Caco-2 (cell line): ENCODE data around the gene STK26. TPM values are rescaled to one million over a fixed set of nuclear protein-coding genes. Genes with fewer than 3 reads are reported as not detected.

ENCODE experiments used
- BruUV-seq: library from RNA; stranded (reverse); fragments of 400-500 nt; replicated peaks from 2 replicates; lab custom pipeline; 2021; lab: Mats Ljungman, UMichigan
- CTCF ChIA-PET: fragments of 300-600 bp; sonication (Branson Sonifier 250); formaldehyde crosslinking; loops from one replicate; lab custom pipeline; 2022; ENCODE audit warnings: antibody characterized with exemption; lab: Charles Lee
- POLR2A ChIA-PET: fragments of 300-600 bp; sonication (Branson Sonifier 250); formaldehyde crosslinking; loops from one replicate; lab custom pipeline; 2022; ENCODE audit warnings: antibody characterized with exemption; lab: Charles Lee
- DNase-seq, 2 experiments: peaks; one replicate each; pipeline versions ENCODE4 v3.0.0 to v3.0.0-alpha.2; 2020 to 2022
- H3K27me3 ChIP-seq: replicated peaks from 2 replicates; pipeline ENCODE4 v1.6.0; 2011; ENCODE audit warnings: low read length; ENCODE audit not compliant: control insufficient read depth, insufficient read depth
- H3K36me3 ChIP-seq: 2 replicates; pipeline ENCODE4 v1.5.1; 2011; ENCODE audit warnings: low read length; ENCODE audit not compliant: control insufficient read depth, insufficient read depth
- H3K4me1 ChIP-seq: fragments of 250-450 bp; sonication (Bioruptor Pico); 2 replicates; pipeline ENCODE4 v1.5.1; 2020; ENCODE audit warnings: mild to moderate bottlenecking
- H3K4me3 ChIP-seq: 2 replicates; pipeline ENCODE4 v1.5.1; 2011; ENCODE audit warnings: low read depth, mild to moderate bottlenecking, control low read depth, low read length
- H3K9me3 ChIP-seq: fragments of 250-450 bp; sonication (Bioruptor Pico); 2 replicates; pipeline ENCODE4 v1.5.1; 2020; ENCODE audit warnings: mild to moderate bottlenecking, moderate library complexity
- H3K27ac Mint-ChIP-seq: one replicate; pipeline ENCODE4 v1.8.0; 2022; ENCODE audit warnings: mixed read lengths; ENCODE audit not compliant: unreplicated experiment
- H3K27me3 Mint-ChIP-seq: one replicate; pipeline ENCODE4 v1.8.0; 2022; ENCODE audit warnings: mixed read lengths; ENCODE audit not compliant: insufficient read depth, unreplicated experiment
- H3K36me3 Mint-ChIP-seq: one replicate; pipeline ENCODE4 v1.8.0; 2022; ENCODE audit warnings: mild to moderate bottlenecking, mixed read lengths; ENCODE audit not compliant: insufficient read depth, unreplicated experiment
- H3K4me1 Mint-ChIP-seq: one replicate; pipeline ENCODE4 v1.8.0; 2022; ENCODE audit warnings: low read depth, mixed read lengths; ENCODE audit not compliant: unreplicated experiment
- H3K4me3 Mint-ChIP-seq: one replicate; pipeline ENCODE4 v1.8.0; 2022; ENCODE audit warnings: mild to moderate bottlenecking, moderate library complexity, mixed read lengths; ENCODE audit not compliant: unreplicated experiment
- H3K9me3 Mint-ChIP-seq: one replicate; pipeline ENCODE4 v1.8.0; 2022; ENCODE audit warnings: mixed read lengths; ENCODE audit not compliant: unreplicated experiment
- CTCF ChIP-seq, 2 experiments: fragments of 200-600 bp in 1 of 2; IDR thresholded peaks; 1 replicate in 1 of 2; 2 replicates in 1 of 2; pipeline versions ENCODE4 v1.5.1 to v1.8.0; 2011 to 2022; ENCODE audit warnings: antibody characterized with exemption in 1 of 2, control low read depth in 1 of 2, inconsistent platforms in 1 of 2, low read depth in 1 of 2, low read length in 1 of 2, mild to moderate bottlenecking in 1 of 2, moderate library complexity in 1 of 2; ENCODE audit not compliant: insufficient read depth in 1 of 2, severe bottlenecking in 1 of 2, unreplicated experiment in 1 of 2
- intact Hi-C: fragments of 100-400 bp; cut with micrococcal nuclease; formaldehyde crosslinking; loops from one replicate; pipeline ENCODE4 v1.10.0; 2022; ENCODE audit not compliant: unreplicated experiment
- total RNA-seq: library from RNA; stranded (reverse); gene quantifications from 2 replicates; pipeline ENCODE4 v1.2.3, GENCODE V29; 2022

STK26 gene
- total RNA-seq, 1 experiment from 2014 or later = 37.1 TPM

GRCh38 chrX:132077912-132078311 is 54.8 kb downstream of the STK26 start:
- no peak for TF ChIP-seq CTCF (IDR thresholded peaks at IDR 0.05; ENCODE audit: insufficient read depth in 1 of 2, low read depth in 1 of 2, low read length in 1 of 2, severe bottlenecking in 1 of 2, unreplicated experiment in 1 of 2)
- H3K4me3 ChIP-seq = no peak overlapping the region
- no peaks in the 10 kb centered on the region for H3K36me3 Mint-ChIP-seq
- H3K4me3 Mint-ChIP-seq = no peak overlapping the region
- H3K4me1 Mint-ChIP-seq = peaks cover 19% of the 10 kb centered on the region
- H3K9me3 ChIP-seq = no peaks in the 10 kb centered on the region
- no peaks in the 10 kb centered on the region for H3K36me3 ChIP-seq
- H3K27me3 ChIP-seq = no peaks in the 10 kb centered on the region
- H3K27me3 Mint-ChIP-seq = no peaks in the 10 kb centered on the region
- ChIA-PET POLR2A (no interaction called here), CTCF (interaction anchor here (0.8 to 1.3 kb wide), 3 partner anchors 14 to 536 kb away, joined by 3 to 5 read pairs (median 3); no protein-coding TSS in a partner anchor)
- peak in 1 of 2 experiments; percentile 14 for DNase-seq
- peaks cover 13% of the 10 kb centered on the region for H3K4me1 ChIP-seq
- no TSS peak for BruUV-seq
- intact Hi-C loops = no loop called here
- no peaks in the 10 kb centered on the region for H3K9me3 Mint-ChIP-seq
- no peak overlapping the region for H3K27ac Mint-ChIP-seq

GRCh38 chrX:132085786-132086185 is 62.7 kb downstream of the STK26 start:
- Histone ChIP-seq H3K36me3 (no peaks in the 10 kb centered on the region), H3K4me1 (no peaks in the 10 kb centered on the region), H3K4me3 (no peak overlapping the region), H3K27me3 (no peaks in the 10 kb centered on the region), H3K9me3 (no peaks in the 10 kb centered on the region)
- BruUV-seq = no TSS peak
- intact Hi-C loops = no loop called here
- H3K36me3 Mint-ChIP-seq = no peaks in the 10 kb centered on the region
- H3K4me3 Mint-ChIP-seq = no peak overlapping the region
- no peaks in the 10 kb centered on the region for H3K27me3 Mint-ChIP-seq
- no peaks in the 10 kb centered on the region for H3K9me3 Mint-ChIP-seq
- ChIA-PET POLR2A (no interaction called here), CTCF (no interaction called here)
- no peak overlapping the region for H3K27ac Mint-ChIP-seq
- H3K4me1 Mint-ChIP-seq = peaks cover 7% of the 10 kb centered on the region
- no peak for DNase-seq
- TF ChIP-seq CTCF (IDR thresholded peaks at IDR 0.05; ENCODE audit: insufficient read depth in 1 of 2, low read depth in 1 of 2, low read length in 1 of 2, severe bottlenecking in 1 of 2, unreplicated experiment in 1 of 2) = no peak

- CTCF ChIA-PET = no interaction called here
- H3K9me3 Mint-ChIP-seq = no peaks in the 10 kb centered on the region
- DNase-seq = no peak
- no peak overlapping the region for H3K4me3 Mint-ChIP-seq
- peaks cover 7% of the 10 kb centered on the region for H3K4me1 Mint-ChIP-seq
- intact Hi-C loops = no loop called here
- no peaks in the 10 kb centered on the region for H3K36me3 Mint-ChIP-seq
- Histone ChIP-seq H3K4me1 (no peaks in the 10 kb centered on the region), H3K9me3 (no peaks in the 10 kb centered on the region), H3K27me3 (no peaks in the 10 kb centered on the region), H3K4me3 (no peak overlapping the region), H3K36me3 (no peaks in the 10 kb centered on the region)
- no TSS peak for BruUV-seq
- no peak for TF ChIP-seq CTCF (IDR thresholded peaks at IDR 0.05; ENCODE audit: insufficient read depth in 1 of 2, low read depth in 1 of 2, low read length in 1 of 2, severe bottlenecking in 1 of 2, unreplicated experiment in 1 of 2)
- no peak overlapping the region for H3K27ac Mint-ChIP-seq
- POLR2A ChIA-PET = no interaction called here
- H3K27me3 Mint-ChIP-seq = no peaks in the 10 kb centered on the region
Observed at GRCh38 chrX:132086672-132087071, 63.6 kb downstream of the STK26 start.
